ENCODE data around the gene ZNF85. TPM values are rescaled to one million over a fixed set of nuclear protein-coding genes. Genes with fewer than 3 reads are reported as not detected.
A peak's percentile ranks its signal among the peaks of the same experiment; 100 is the strongest.
"Not testable (repeated sequence)": the region's sequence is repeated elsewhere in the genome, so short reads cannot be mapped to it uniquely, and the experiment has no call there.

Gene ZNF85
- 10 to 100 TPM; 17.3 to 20.1 (median 18.8) TPM for polyA plus RNA-seq (ENCODE audit: insufficient read length in 3 of 3)
- long read RNA-seq, donor 1, partial matches to known transcripts = 0 of 9 reads
- long read RNA-seq, donor 1, other reads (novel, unspliced or antisense) = 0 of 9 reads
- long read RNA-seq, donor 2, partial matches to known transcripts = 0 of 7 reads
- long read RNA-seq, donor 2, other reads (novel, unspliced or antisense) = 0 of 7 reads
- long read RNA-seq, donor 3, partial matches to known transcripts = 0 of 9 reads
- long read RNA-seq, donor 3, other reads (novel, unspliced or antisense) = 0 of 9 reads
- long read RNA-seq, donor 4, partial matches to known transcripts = 0 of 3 reads
- long read RNA-seq, donor 4, other reads (novel, unspliced or antisense) = 0 of 3 reads
- long read RNA-seq, donor 5, partial matches to known transcripts = 0 of 5 reads
- long read RNA-seq, donor 5, other reads (novel, unspliced or antisense) = 0 of 5 reads
- long read RNA-seq, donor 6, partial matches to known transcripts = 0 of 6 reads
- long read RNA-seq, donor 6, other reads (novel, unspliced or antisense) = 0 of 6 reads
- long read RNA-seq, donor 7, partial matches to known transcripts = 0 of 5 reads
- long read RNA-seq, donor 7, other reads (novel, unspliced or antisense) = 0 of 5 reads
- long read RNA-seq, donor 8, transcript ZNF85-202 (4 exons, 2,296 nt) = major isoform, 6 of 13 reads
- long read RNA-seq, donor 8, partial matches to known transcripts = 0 of 13 reads
- long read RNA-seq, donor 8, other reads (novel, unspliced or antisense) = 0 of 13 reads
- long read RNA-seq, donor 9, transcript ZNF85-201 (4 exons, 1,531 nt) = major isoform, 6 of 6 reads
- long read RNA-seq, donor 9, partial matches to known transcripts = 0 of 6 reads
- long read RNA-seq, donor 9, other reads (novel, unspliced or antisense) = 0 of 6 reads
- long read RNA-seq, donor 10, partial matches to known transcripts = 0 of 8 reads
- long read RNA-seq, donor 10, other reads (novel, unspliced or antisense) = 0 of 8 reads
- long read RNA-seq, donor 11, transcript ZNF85-202 (4 exons, 2,296 nt) = major isoform, 7 of 12 reads
- long read RNA-seq, donor 11, partial matches to known transcripts = 0 of 12 reads
- long read RNA-seq, donor 11, other reads (novel, unspliced or antisense) = 0 of 12 reads
- long read RNA-seq, donor 12, partial matches to known transcripts = 0 of 1 reads
- long read RNA-seq, donor 12, other reads (novel, unspliced or antisense) = 0 of 1 reads
- long read RNA-seq, donor 13, transcript ZNF85-202 (4 exons, 2,296 nt) = major isoform, 5 of 16 reads
- long read RNA-seq, donor 13, partial matches to known transcripts = 7 of 16 reads
- long read RNA-seq, donor 13, other reads (novel, unspliced or antisense) = 0 of 16 reads
- long read RNA-seq, donor 14, partial matches to known transcripts = 0 of 2 reads
- long read RNA-seq, donor 14, other reads (novel, unspliced or antisense) = 0 of 2 reads
- long read RNA-seq, donor 15, partial matches to known transcripts = 0 of 8 reads
- long read RNA-seq, donor 15, other reads (novel, unspliced or antisense) = 0 of 8 reads
- long read RNA-seq, donor 16, transcript ZNF85-201 (4 exons, 1,531 nt) = major isoform, 7 of 11 reads
- long read RNA-seq, donor 16, partial matches to known transcripts = 0 of 11 reads
- long read RNA-seq, donor 16, other reads (novel, unspliced or antisense) = 0 of 11 reads

GRCh38 chr19:20923077-20923871, at the start of gene ZNF85:
TSS of gene ZNF85 (plus strand) at chr19:20923251. CDS start at chr19:20923401, 150 bp downstream.
- peak; percentile 77 to 92 (median 87) for DNase-seq (ENCODE audit: extremely low read depth in 1 of 11, low read depth in 9 of 11, low spot score in 4 of 11)

- no peak for DNase-seq (ENCODE audit: extremely low read depth in 1 of 11, low read depth in 9 of 11, low spot score in 4 of 11)
These were observed 43.5 kb upstream of the ZNF85 start for GRCh38 chr19:20879501-20879900.

- DNase-seq (ENCODE audit: extremely low read depth in 1 of 11, low read depth in 9 of 11, low spot score in 4 of 11) = no peak
These were observed 10.1 kb upstream of the ZNF85 start for GRCh38 chr19:20912973-20913372.

GRCh38 chr19:20925481-20925880, 2.4 kb downstream of the ZNF85 start:
- DNase-seq (ENCODE audit: extremely low read depth in 1 of 11, low read depth in 9 of 11, low spot score in 4 of 11) = no peak

GRCh38 chr19:20926796-20927195, 3.7 kb downstream of the ZNF85 start:
- no peak for DNase-seq (ENCODE audit: extremely low read depth in 1 of 11, low read depth in 9 of 11, low spot score in 4 of 11)

- no peak for DNase-seq (ENCODE audit: extremely low read depth in 1 of 11, low read depth in 9 of 11, low spot score in 4 of 11)
These were observed 5.3 kb downstream of the ZNF85 start for GRCh38 chr19:20928371-20928770.

GRCh38 chr19:20936322-20936947, 13.4 kb downstream of the ZNF85 start:
- DNase-seq (ENCODE audit: extremely low read depth in 1 of 11, low read depth in 9 of 11, low spot score in 4 of 11) = not testable (repeated sequence)

GRCh38 chr19:20952561-20953095, 29.6 kb downstream of the ZNF85 start:
- not testable (repeated sequence) for DNase-seq (ENCODE audit: extremely low read depth in 1 of 11, low read depth in 9 of 11, low spot score in 4 of 11)

- no peak for DNase-seq (ENCODE audit: extremely low read depth in 1 of 11, low read depth in 9 of 11, low spot score in 4 of 11)
These were observed 41.7 kb downstream of the ZNF85 start for GRCh38 chr19:20964798-20965197.

- no peak for DNase-seq (ENCODE audit: extremely low read depth in 1 of 11, low read depth in 9 of 11, low spot score in 4 of 11)
These were observed 45.0 kb downstream of the ZNF85 start for GRCh38 chr19:20968092-20968491.

GRCh38 chr19:20969498-20969897, 46.4 kb downstream of the ZNF85 start:
- no peak for DNase-seq (ENCODE audit: extremely low read depth in 1 of 11, low read depth in 9 of 11, low spot score in 4 of 11)

- DNase-seq (ENCODE audit: extremely low read depth in 1 of 11, low read depth in 9 of 11, low spot score in 4 of 11) = no peak
These were observed 46.8 kb downstream of the ZNF85 start for GRCh38 chr19:20969898-20970297.

- DNase-seq (ENCODE audit: extremely low read depth in 1 of 11, low read depth in 9 of 11, low spot score in 4 of 11) = not testable (repeated sequence)
These were observed 69.7 kb downstream of the ZNF85 start for GRCh38 chr19:20992788-20993187.

GRCh38 chr19:20999731-21000352, 76.8 kb downstream of the ZNF85 start:
- DNase-seq (ENCODE audit: extremely low read depth in 1 of 11, low read depth in 9 of 11, low spot score in 4 of 11) = peak; percentile 85 to 97 (median 89)
